NCI-H1694 treated with DMSO at 0.1 percent for 48 hours (cell line): Measurements from ENCODE around the gene SLC2A13.
A peak's percentile ranks its signal among the peaks of the same experiment; 100 is the strongest.
"Not testable (repeated sequence)": the region's sequence is repeated elsewhere in the genome, so short reads cannot be mapped to it uniquely, and the experiment has no call there.

Experiments used
- DNase-seq: peaks from one replicate; lab custom pipeline; 2025; lab: John Stamatoyannopoulos, UW

The SLC2A13 gene

DNA sequence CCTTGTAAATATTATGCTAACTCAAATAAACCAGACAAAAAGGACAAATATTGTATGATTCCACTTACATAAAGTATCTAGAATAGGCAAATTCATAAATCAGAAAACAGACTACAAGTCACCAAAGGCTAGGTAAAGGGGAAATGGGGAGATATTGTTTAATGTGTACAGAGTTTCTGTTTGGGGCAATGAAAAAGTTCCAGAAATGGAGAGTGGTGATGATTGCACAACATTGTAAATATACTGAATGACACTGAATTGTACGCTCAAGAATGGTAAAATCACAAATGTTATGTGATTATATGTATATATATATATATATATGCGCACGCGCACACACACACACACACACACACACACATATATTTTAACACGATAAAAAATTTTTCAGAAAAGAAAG is 182.5 kb downstream of the SLC2A13 start:
- DNase-seq = no peak

DNA sequence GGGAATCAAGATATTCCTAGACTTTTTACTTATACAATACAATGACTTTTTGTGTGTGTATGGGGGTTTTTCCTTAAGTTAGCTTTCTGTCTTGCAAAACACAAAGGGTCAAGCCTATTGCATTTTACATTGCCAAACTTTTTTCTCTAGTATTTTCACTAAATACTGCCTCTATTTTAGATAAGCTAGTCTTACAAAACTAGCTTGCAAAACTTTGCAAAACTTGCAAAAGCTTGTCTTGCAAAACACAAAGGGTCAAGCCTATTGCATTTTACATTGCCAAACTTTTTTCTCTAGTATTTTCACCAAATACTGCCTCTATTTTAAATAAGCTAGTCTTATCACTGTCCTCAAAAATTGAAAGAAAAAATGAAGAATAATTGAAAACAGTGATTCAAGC is 183.3 kb downstream of the SLC2A13 start:
- not testable (repeated sequence) for DNase-seq

DNA sequence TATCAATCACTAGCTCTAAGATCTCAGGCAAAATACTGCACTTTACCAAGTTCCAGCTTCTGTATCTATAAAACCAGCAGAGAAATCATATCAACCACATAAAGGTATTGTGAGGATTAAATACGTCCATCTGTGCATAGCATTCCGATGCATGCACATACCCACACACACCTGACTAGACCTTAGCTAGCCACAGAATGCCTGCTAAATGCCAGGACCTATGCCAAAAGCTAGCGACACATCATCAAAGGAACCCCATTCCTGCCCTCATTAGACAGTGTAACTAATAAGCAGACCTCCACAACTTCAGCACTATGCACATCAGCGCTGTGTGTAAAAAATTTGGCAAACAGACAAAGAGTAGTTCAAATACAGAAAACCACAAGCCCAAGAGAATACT is 185.2 kb downstream of the SLC2A13 start:
- no peak for DNase-seq

DNA sequence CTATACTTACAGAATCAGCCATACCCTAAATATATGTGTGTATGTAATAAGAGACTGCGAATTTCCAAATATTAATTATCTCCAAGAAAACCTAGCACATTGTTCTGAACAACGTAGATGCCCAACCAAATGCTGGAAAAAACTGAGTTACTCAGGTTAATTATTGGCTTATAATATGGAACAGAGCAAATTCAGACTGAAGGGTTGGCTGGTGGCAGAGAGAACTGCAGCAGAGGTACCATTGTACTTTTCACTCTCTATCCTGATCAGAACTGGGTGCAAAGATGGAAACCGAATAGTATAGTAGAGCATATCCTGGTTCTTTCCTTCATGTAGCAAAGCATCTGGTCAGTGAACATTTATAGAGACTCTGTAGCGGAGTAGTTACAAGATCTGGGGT is 185.7 kb downstream of the SLC2A13 start:
- DNase-seq = no peak

DNA sequence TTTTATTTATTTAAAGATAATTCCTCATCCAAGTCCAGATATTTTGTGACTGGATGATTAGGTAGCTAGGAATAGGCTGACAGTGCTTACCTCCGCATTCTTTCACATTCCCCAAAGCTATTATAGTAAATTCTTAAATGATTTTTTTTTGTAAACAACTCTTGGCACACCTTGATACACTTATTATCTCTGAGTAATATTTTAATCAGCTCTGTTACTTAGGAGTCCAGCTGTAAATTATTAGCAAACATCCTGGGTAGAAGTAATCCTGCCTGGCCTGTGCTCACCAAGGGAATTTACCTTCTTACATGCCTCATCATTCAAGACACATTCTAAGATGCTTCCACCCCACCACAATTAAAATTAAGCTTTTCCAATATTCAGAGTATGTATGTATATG is 186.1 kb downstream of the SLC2A13 start:
- DNase-seq = no peak

DNA sequence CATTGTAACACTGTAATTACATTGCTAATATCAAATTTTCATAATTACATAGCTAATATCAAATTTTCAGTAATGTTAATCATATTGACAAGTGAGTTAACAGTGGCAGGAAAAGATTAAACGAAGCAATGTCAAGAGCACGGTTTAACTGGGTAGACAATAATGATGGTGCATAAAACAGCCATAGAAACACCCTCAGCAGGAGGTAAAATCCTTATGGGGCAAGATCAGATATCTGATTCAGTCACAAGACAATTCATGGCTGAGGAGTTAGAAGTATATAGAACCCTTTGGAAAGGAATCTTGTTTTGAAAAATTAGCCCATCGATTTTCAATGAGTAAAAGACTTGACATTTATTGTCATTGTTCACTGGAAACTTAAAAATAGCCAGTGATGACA is 190.6 kb downstream of the SLC2A13 start:
- DNase-seq = no peak

DNA sequence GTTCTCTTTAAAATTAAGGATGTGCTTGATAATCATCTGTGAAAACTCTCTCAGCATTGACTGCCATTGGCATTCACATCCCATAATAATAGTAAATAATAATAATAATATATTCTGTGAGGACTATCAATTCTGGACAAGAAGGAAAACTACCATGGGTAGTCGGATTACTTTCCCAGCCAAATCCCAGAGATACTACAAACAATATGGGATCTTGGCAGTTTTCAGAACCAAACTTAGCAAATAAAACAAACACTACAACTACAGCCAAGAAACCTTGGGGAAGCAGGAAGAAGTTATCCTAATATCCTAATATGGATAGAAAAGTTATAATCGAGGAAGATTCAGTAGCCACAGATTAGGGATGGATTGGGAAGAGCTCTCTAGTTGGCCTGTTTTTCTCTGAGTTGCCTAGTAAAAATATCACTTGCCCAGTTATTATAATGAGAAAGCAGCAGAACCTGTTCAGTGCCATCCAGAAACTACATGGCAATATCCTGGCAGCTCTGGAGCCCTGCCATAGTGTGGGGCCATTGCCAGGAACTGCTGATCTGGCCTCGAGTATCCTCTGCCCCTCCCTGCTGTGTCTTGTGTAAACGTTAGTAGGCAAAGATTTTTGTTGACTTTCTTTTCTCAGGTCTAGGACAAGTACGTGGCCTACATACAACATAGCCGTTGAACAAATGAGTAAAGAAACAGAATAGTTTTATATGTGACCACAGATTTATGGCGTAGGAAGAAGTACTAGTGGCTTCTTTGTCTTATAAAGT is 193.5 kb downstream of the SLC2A13 start:
- no peak for DNase-seq

DNA sequence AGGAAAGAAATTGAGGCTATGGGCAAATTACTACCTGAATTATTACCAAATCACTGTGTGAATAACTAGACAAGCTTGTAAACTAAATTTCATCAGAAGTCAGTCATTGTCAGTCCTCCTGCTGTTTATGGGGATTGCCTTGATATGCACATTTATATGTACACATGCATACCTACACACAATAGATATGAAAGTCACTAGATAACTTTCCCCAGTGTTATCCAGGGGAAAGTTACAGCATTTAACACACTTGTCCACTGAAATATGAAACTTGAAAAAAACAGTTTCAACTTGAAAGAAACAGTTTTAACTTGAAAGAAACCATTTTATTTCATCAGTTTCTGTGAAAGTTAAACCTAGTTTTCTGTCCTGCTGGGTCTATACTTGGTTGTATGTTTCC is 199.6 kb downstream of the SLC2A13 start:
- no peak for DNase-seq

DNA sequence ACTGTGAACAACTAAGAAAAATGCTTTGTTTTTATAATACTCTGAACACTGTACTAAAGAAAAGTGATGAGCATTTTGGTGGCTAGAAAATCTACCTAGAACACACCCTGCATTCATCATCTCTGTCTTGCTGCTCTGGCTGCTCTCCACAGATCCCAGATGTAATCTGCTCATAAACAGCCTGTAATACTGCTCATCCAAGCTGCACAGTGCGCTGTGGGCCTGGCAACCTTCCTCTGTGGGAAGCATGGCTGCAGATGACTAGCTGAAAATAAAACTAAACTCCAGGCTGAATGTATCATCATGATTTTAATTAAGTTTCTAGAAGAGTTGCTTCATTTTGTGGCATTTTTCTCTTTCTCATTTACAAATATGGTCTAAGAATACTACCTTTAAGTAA is 200.7 kb downstream of the SLC2A13 start:
- peak; percentile 81 for DNase-seq

DNA sequence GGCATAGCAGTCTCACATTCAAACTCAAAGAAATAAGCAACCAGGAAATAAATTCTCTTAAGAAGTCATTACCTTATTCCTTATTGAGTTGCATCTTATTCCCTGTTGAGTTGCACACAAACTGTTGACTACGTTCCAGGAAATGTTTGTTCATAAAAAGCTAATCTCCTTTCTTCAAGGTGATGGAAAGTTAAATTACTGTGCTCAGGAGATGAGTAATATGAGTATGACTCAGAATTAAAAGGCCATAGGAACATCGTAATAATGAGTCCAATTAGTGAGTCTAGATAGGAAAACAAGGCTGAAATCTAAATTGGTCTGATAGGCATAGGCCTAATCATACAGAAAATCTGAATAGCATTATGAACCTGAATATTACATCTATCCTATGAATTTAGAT is 203.1 kb downstream of the SLC2A13 start:
- no peak for DNase-seq

DNA sequence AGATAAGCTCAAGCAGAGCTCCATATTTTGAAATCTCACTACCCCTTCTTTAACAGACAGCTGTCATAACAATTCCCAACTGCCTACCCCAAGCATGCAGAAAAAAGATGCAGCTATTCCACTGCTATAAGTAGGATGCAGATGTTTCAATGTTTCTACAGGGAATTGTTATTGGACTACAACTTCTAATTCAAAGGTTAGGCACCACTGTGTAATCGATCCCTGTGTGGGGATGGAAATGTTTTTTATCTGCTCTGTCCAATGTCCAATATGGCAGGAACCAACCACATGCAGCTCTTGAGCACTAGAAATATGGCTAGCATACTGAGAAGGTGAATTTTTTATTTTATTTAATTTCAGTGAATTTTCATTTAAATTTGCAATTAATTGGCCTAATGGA is 208.6 kb downstream of the SLC2A13 start:
- no peak for DNase-seq

DNA sequence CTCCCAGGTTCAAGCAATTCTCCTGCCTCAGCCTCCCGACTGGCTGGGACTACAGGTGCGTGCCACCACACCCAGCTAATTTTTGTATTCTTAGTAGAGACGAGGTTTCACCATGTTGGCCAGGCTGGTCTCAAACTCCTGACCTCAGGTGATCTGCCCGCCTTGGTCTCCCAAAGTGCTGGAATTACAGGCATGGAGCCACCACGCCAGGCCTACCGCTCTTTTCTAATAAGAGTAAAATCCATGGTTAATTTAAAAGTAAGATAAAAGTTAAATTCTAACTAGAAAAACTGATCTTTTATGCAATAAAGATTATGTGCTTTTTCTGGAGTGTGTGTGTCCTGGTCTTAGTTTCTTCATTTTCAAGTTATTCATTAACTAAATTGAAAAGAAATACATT is 212.5 kb downstream of the SLC2A13 start:
- not testable (repeated sequence) for DNase-seq

DNA sequence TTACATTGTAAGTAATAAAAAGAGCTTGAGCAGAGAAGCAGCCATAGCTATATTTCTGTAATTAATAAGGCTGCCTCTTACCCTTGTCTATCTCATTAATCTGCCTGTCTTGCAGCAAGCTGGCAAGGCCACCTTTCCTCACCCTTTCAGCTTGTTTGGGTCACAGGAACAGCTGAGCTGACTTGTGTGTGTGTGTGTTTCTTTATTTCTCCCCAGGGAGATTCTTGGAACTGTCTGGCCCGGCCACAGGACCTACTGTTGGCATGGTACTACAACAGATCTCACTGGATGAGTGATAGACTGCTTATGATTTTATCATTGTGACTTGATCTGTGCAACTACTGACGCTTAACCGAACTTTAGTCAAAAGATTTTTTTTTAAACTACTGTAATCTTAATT is 213.7 kb downstream of the SLC2A13 start:
- no peak for DNase-seq

DNA sequence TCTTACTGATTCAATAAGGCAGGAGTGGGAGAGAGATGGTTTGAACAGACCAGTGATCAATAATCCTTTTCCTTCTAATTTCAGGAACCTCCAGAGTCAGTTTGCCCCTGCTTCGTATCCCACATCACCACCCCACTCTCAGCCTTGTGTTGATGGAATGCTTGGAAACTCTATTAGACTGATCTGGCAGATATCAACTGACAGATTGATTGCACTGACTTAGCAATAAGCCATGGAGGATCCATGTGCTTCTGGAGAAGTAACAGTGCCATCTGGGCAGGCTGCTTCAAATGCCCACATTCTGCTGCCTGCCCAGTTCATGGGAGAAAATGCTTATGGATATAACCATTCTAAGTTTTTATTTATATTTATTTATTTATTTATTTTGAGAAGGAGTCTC is 218.0 kb downstream of the SLC2A13 start:
- DNase-seq = no peak

DNA sequence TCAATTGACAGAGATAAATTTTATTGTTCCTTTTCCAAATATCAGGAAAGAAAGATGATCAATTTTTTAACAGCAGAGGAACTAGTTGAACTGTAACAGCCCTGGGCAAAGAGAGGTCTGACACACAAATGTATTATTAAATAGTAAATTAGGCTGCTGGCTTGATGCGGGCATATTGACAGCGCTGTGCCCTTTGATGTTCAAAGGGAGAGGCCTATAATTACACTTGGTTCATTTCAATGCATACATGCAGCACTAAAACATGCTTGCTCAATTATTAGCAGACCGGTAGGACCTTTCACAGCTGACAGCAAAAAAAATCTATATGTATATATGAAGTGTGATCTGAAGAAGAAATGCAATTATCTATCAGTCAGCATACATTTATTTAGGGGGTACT is 219.8 kb downstream of the SLC2A13 start:
- no peak for DNase-seq

DNA sequence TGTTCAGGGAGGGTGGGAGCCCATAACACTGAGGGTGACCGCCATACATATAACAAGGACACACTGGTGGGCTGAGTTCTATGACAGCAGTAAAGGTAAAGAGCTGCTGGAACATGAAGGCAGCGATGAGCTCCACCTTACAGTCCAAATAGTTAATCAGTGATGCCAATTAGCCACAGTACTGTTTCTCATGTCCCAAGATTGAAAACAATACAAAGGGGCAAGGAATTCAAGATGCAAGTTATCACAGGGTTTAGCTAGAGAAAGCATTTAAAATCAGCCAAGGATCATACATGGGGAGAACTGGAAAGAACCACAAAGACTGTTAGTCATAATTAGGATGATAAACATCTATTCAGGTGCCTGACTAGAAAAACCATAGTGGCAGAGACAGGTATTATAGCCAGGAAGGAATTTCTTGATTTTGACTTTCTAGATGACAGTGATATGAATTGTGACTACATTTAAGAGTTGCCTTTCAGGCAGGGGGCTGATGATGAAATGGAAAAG is 221.2 kb downstream of the SLC2A13 start:
- DNase-seq = no peak

DNA sequence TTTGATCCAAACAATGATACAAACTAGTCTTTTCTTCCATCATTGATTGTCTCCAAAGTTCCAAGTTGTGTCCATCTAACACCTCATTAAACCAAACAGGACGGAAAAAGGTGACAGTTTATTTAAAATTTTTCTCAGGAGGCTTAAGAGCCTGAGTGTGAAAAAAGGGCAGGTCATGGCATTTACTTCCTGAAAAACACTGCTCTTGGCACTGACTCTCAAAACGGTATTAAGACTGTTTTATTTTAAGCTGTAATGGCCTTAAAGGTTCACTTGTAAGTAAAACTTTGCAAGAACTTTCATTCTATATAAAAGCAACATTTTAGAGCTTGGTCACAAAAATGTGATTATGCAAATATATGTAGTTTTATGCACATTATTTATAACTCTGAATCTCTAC is 222.5 kb downstream of the SLC2A13 start:
- no peak for DNase-seq

DNA sequence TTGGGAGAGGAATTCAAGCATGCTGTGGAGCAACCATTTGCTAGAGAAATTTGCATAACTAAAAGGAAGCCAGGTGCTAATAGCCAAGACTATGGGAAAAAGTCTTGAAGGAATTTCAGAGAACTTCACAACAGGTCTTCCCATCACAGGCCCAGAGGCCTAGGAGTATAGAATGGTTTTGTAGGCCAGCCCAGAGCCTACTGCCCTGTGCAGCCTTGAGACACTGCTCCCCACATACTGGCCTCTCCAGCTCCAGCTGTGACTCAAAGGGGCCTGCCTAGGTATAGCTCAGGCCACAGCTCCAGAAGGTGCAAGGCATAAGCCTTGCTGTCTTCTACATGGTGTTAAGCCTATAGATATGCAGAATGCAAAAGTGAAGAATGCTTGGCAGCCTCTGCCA is 227.1 kb downstream of the SLC2A13 start:
- no peak for DNase-seq

DNA sequence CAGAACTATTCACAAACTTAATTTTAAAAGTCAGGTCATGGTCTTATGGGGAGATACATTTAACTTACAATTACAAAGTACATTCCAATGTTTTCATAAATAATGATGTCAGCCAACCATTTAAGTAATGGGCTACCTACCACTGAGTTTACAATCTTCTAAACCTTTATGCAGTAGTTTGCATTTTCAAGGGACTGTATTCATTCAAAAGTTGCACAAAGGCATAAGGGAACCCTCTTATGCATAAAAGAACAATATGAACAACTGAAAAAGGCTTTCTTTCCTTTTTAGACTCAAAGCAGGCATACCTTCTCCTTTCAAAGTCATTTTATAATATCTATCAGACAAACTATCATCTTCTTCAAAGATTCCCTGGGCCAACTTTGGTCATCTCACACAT is 230.2 kb downstream of the SLC2A13 start:
- DNase-seq = no peak

DNA sequence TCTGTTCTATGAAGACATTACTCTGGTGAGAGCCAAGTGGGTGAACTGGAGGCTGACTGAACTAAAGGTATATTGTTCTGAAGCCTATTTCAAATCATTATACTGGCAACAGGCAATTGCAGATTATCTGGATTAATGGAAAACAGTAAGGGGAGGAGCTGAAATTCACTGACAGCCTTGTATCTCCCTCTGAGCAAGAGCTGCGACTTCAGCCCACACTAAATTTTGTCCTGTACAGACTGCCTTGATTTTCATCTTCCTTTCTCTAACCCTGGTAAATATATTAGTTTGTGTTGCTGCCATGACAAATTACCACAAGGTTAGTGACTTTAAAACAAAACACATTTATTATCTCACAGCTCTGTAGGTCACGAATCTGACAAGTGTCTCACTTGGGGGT is 231.1 kb downstream of the SLC2A13 start:
- no peak for DNase-seq

DNA sequence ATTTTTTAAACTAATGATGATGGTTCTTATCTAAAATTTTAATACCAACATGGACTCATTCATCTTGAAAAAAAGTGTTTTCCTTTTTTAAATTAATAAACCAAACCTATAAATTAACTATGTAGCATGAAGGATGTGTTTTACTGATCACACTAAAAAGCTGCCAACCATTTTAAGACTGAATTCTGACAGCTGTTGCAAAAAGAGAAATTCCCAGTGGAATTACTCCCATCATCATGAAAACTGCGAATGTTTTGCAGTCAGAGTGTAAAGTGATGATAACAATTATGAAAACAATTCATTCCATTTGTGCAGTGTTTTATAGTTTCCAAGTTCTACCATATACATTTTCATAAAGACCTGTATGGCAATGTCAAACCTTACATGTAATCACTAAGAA is 232.8 kb downstream of the SLC2A13 start:
- no peak for DNase-seq

DNA sequence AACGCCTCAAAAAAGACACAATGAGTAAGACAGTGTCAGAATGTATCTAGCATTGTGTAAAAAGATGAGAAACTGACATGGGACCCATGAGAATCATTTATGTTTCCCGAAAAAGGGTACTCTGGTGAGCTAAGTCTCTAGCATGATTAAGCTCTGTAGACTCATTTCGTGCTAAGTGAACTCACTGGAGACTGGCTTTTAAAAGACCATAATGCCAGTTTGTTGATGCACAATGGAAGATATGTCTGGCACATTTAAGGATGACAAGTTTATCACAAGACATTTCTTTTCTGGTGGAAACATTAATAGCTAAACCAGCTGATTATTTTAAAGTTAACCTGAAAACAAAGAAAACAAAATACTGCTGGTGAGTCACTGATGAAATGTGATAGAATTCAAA is 233.5 kb downstream of the SLC2A13 start:
- DNase-seq = no peak

DNA sequence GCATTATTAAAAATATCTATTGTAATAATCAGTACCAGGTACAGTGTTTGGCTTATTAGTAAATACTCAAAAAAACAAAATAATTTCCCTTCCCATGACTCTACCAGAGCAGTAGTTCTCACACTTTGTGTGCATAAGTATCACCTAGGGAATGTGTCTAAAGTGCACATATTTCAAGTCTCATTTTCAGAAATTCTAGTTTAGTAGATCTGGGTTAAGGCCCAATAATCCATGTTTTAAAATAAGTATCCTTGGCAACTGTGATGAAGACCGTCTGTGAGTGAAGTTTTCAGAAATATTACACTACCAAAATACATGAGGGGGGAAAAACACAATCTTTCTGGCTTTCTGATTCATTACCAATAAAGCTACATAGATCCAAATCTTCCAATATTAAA is 237.6 kb downstream of the SLC2A13 start:
- no peak for DNase-seq

DNA sequence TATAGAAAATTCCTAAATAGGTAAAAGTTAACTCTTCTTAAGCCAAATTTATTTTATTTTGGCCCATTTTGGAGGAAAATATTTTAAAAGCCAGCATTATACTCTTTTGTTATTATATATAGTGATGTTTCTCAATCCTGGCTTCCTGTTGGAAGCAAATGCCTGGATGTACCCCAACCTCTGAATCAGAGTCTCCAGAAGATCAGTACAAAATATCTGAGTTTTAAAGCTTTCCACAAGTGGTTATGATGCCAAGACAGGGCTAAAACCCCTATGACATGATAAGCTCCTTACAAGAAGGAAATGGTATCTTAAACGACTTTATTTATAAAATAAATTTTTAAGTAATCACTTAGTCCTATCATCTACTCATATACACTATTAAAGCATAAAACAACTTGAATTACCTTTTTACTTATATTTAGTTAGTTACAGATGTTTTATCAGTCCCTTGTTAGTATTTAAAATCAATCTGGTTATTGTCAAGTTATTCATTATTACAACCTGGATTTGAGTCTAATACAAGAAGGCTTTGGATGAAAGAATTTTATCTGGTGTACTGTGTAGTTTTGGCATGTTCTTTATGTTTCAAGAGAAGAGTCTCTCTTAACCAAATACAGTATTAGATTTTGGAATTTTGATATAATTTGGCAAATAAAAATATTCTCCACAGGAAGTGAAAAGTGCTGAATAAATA is 238.1 kb downstream of the SLC2A13 start:
- DNase-seq = no peak
